PC-9 (cell line): Measurements from ENCODE around the gene GPRIN1. TPM values are rescaled to one million over a fixed set of nuclear protein-coding genes. Genes with fewer than 3 reads are reported as not detected.

ENCODE experiments used
- BruUV-seq: library from RNA; stranded (reverse); fragments of 400-500 nt; replicated peaks from 2 replicates; lab custom pipeline; 2021; lab: Mats Ljungman, UMichigan
- CTCF ChIA-PET: fragments of 300-600 bp; sonication (Branson Sonifier 250); formaldehyde crosslinking; loops from one replicate; lab custom pipeline; 2022; ENCODE audit warnings: antibody characterized with exemption; lab: Charles Lee
- POLR2A ChIA-PET: fragments of 300-600 bp; sonication (Branson Sonifier 250); formaldehyde crosslinking; loops from one replicate; lab custom pipeline; 2022; ENCODE audit warnings: antibody characterized with exemption; ENCODE audit not compliant: unreplicated experiment; lab: Charles Lee
- DNase-seq, 2 experiments: peaks; one replicate each; pipeline versions ENCODE4 v3.0.0 to v3.0.0-alpha.2; 2015 to 2022; ENCODE audit warnings: mixed read lengths in 1 of 2
- H2AFZ ChIP-seq: fragments of 200-600 bp; sonication (generic); 2 replicates; pipeline ENCODE4 v1.8.1; 2017; ENCODE audit warnings: antibody characterized with exemption
- H3F3A ChIP-seq: fragments of 200-600 bp; sonication (generic); 2 replicates; pipeline ENCODE4 v1.8.1; 2017; ENCODE audit warnings: antibody characterized with exemption, mild to moderate bottlenecking, low read depth; ENCODE audit not compliant: insufficient read depth
- H3K27ac ChIP-seq: fragments of 200-600 bp; sonication (generic); 2 replicates; pipeline ENCODE4 v1.6.1; 2016; ENCODE audit warnings: mixed run types
- H3K27me3 ChIP-seq: fragments of 200-600 bp; sonication (generic); 2 replicates; pipeline ENCODE4 v1.6.1; 2016; ENCODE audit warnings: low read depth, mixed run types; ENCODE audit not compliant: insufficient read depth
- H3K36me3 ChIP-seq: fragments of 200-600 bp; sonication (generic); 2 replicates; pipeline ENCODE4 v1.6.1; 2016; ENCODE audit warnings: low read depth, mixed run types
- H3K4me1 ChIP-seq: fragments of 200-600 bp; sonication (generic); replicated peaks from 2 replicates; pipeline ENCODE4 v1.6.1; 2016; ENCODE audit warnings: mixed run types; ENCODE audit not compliant: insufficient read depth
- H3K4me2 ChIP-seq: fragments of 200-600 bp; sonication (generic); 2 replicates; pipeline ENCODE4 v1.6.1; 2017; ENCODE audit warnings: mixed run types
- H3K4me3 ChIP-seq: fragments of 200-600 bp; sonication (generic); 2 replicates; pipeline ENCODE4 v1.6.1; 2016; ENCODE audit warnings: mixed run types
- H3K79me2 ChIP-seq: fragments of 200-600 bp; sonication (generic); 2 replicates; pipeline ENCODE4 v1.6.1; 2017; ENCODE audit warnings: low read depth, mixed run types
- H3K9me2 ChIP-seq: fragments of 200-600 bp; sonication (generic); 2 replicates; pipeline ENCODE4 v1.8.1; 2017; ENCODE audit warnings: mild to moderate bottlenecking; ENCODE audit not compliant: insufficient read depth
- H3K9me3 ChIP-seq: fragments of 200-600 bp; sonication (generic); 2 replicates; pipeline ENCODE4 v1.8.1; 2016; ENCODE audit warnings: low read depth; ENCODE audit not compliant: insufficient read depth
- H4K20me1 ChIP-seq: fragments of 200-600 bp; sonication (generic); 2 replicates; pipeline ENCODE4 v1.8.1; 2017; ENCODE audit not compliant: insufficient read depth
- EZH2 ChIP-seq: fragments of 200-600 bp; sonication (generic); IDR thresholded peaks from 2 replicates; pipeline ENCODE4 v1.8.0; 2017; ENCODE audit warnings: antibody characterized with exemption, low read depth
- intact Hi-C: fragments of 100-400 bp; cut with micrococcal nuclease; formaldehyde crosslinking; loops from one replicate; pipeline ENCODE4 v1.10.0; 2022; ENCODE audit not compliant: unreplicated experiment
- total RNA-seq: library from RNA; stranded (reverse); gene quantifications from 2 replicates; pipeline ENCODE4 v1.2.3, GENCODE V29; 2021
- TF ChIP-seq, protein P1 (sequence below): fragments of 200-600 bp; sonication (generic); conservative IDR thresholded peaks from 2 replicates; pipeline ENCODE4 v1.6.1; 2017; ENCODE audit warnings: mixed run types, antibody characterized with exemption, mild to moderate bottlenecking, moderate library complexity

Gene GPRIN1
- total RNA-seq, 1 experiment from 2014 or later: 7.2 TPM

DNA sequence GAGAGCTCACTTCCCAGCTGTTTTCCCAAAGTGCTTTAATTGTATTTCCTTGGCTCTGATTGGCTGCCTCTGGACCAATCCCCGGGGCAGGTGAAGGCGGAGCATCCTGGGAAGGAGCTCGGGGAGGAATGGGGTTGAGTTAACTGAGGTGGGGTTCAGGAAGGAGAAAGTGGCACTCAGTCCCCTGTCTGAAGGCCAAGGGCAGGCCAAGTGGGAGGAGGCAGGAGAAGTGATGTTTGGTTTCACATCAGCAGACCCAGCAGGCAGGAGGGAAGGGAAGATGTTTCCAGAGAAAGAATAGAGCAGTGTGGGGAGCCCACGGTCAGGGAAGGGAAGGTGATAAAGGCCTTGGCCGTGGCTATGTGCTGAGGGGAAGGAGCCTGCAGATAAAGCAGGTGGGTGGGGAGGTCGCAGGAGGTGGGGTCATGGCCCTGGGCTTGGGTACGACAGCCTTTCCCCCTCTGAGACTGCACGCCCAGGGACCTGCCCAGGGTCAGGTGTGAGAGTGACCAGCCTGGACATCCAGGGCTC is 40.5 kb upstream of the GPRIN1 start:
- Histone ChIP-seq H3K36me3 (no peaks in the 10 kb centered on the region), H2AFZ (no peak overlapping the region), H3K4me2 (no peak overlapping the region), H3K79me2 (peaks cover 34% of the 10 kb centered on the region), H3K9me3 (no peaks in the 10 kb centered on the region), H4K20me1 (peaks cover 20% of the 10 kb centered on the region; the same call in 1 of the 2 replicates), H3K27ac (no peak overlapping the region), H3F3A (no peaks in the 10 kb centered on the region; the same call in 1 of the 2 replicates), H3K27me3 (no peaks in the 10 kb centered on the region), H3K4me3 (no peak overlapping the region), H3K9me2 (no peaks in the 10 kb centered on the region), H3K4me1 (peaks cover 11% of the 10 kb centered on the region)
- no TSS peak for BruUV-seq
- intact Hi-C loops: no loop called here
- DNase-seq: no peak
- TF ChIP-seq EZH2: no peak
- TF ChIP-seq, protein P1, sequence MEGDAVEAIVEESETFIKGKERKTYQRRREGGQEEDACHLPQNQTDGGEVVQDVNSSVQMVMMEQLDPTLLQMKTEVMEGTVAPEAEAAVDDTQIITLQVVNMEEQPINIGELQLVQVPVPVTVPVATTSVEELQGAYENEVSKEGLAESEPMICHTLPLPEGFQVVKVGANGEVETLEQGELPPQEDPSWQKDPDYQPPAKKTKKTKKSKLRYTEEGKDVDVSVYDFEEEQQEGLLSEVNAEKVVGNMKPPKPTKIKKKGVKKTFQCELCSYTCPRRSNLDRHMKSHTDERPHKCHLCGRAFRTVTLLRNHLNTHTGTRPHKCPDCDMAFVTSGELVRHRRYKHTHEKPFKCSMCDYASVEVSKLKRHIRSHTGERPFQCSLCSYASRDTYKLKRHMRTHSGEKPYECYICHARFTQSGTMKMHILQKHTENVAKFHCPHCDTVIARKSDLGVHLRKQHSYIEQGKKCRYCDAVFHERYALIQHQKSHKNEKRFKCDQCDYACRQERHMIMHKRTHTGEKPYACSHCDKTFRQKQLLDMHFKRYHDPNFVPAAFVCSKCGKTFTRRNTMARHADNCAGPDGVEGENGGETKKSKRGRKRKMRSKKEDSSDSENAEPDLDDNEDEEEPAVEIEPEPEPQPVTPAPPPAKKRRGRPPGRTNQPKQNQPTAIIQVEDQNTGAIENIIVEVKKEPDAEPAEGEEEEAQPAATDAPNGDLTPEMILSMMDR: no peak
- ChIA-PET CTCF (interaction anchor here (0.9 kb wide), 1 partner anchor 10 kb away, joined by 3 read pairs; no protein-coding TSS in a partner anchor), POLR2A (no interaction called here)

DNA sequence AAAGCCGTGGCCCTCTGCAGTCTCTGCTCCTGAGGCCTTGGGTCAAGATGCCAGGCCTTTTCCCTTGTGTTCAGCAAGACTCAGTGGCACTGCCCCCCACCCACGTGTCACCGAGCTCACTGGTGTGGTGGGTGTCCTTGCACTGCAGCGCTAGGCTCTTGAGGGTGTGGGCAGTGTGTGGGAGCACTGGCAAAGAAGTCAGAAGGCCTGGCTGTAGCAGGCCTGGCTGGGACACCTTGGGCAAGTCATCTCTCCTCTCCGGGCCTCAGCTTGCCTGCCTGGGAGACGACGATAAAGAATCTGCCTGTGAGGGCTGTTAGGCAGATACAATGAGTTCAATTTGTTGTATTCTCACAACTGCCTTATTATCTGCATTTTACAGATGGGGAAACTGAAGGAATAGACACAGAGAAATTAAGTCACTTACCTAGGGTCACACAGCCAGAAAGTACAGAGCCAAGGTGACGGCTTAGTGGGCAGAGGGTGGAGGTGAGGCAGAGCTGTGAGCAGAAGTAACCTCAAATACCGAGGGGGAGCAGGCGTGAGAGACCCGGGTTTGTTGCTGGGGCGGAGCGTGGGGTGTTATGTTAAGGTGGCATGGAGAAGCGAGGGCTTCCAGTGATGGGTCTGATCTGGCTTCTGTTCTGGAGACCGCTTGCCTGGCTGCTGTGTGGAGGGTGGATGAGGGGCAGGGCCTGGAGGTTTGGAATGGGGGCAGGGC is 38.7 kb upstream of the GPRIN1 start:
- Histone ChIP-seq H3K79me2 (peaks cover 34% of the 10 kb centered on the region), H2AFZ (no peak overlapping the region; the same call in 1 of the 2 replicates), H3K27me3 (no peaks in the 10 kb centered on the region), H3K4me3 (peak overlapping the region; percentile 90), H4K20me1 (peaks cover 20% of the 10 kb centered on the region; the same call in 1 of the 2 replicates), H3F3A (no peaks in the 10 kb centered on the region; the same call in 1 of the 2 replicates), H3K27ac (no peak overlapping the region), H3K9me3 (no peaks in the 10 kb centered on the region), H3K4me1 (peaks cover 11% of the 10 kb centered on the region), H3K9me2 (no peaks in the 10 kb centered on the region), H3K4me2 (peak overlapping the region; percentile 99), H3K36me3 (no peaks in the 10 kb centered on the region)
- ChIA-PET POLR2A (interaction anchor here (0.9 kb wide), 1 partner anchor 12 kb away, joined by 4 read pairs; no protein-coding TSS in a partner anchor), CTCF (interaction anchor here (0.5 to 1.0 kb wide), 3 partner anchors 9 to 718 kb away, joined by 3 to 8 read pairs (median 4); no protein-coding TSS in a partner anchor)
- no TSS peak for BruUV-seq
- DNase-seq: no peak
- TF ChIP-seq, protein P1: no peak
- no peak for TF ChIP-seq EZH2
- intact Hi-C loops: loop anchor here (5.0 to 10.0 kb wide), 2 partner anchors 264 to 654 kb away; partner anchors contain the start of genes HIGD2A, NOP16, PRELID1 and RAB24

DNA sequence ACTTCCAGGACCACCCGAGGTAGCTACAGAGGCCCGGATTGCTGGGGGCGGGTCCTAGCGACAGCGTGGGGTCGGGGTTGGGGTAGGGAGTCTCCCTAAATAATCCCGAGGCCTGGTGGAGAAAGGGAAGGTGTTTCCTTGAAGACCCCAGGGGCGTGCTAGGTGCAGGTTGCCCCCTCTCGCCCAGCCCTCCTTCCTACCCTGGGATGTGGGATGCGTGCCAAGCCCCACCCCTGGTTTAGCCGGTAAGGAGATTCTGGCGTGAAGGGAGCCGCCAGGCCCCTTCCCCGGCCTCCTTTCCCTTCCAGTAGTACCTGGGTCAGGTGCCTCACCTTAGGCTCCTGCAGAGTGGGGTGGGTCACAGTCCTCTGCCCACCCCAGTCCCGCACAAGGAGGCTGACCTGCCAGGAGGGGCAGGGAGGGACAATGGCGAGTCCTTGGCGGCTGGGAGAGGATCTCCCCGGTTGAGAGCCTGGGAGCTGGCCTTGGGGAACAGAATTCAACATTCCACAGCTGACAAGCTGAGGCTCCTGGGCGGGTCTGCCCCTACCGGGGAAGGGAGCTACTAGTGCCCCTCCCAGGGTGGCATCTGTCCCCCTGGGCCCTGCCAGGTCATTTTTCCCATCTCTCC is 38.0 kb upstream of the GPRIN1 start:
- H4K20me1 ChIP-seq: peaks cover 20% of the 10 kb centered on the region; the same call in 1 of the 2 replicates
- CTCF ChIA-PET: interaction anchor here (0.5 to 1.0 kb wide), 5 partner anchors 10 to 731 kb away, joined by 3 to 8 read pairs (median 3); no protein-coding TSS in a partner anchor
- intact Hi-C loops: loop anchor here (1.0 to 10.0 kb wide), 7 partner anchors 39 to 654 kb away; partner anchors contain the start of genes FAF2, FGFR4, HIGD2A and NOP16
- H3K27ac ChIP-seq: no peak overlapping the region
- no peaks in the 10 kb centered on the region for H3K9me3 ChIP-seq
- H3K4me2 ChIP-seq: peak overlapping the region; percentile 99
- BruUV-seq: TSS peak; percentile 60
- DNase-seq: peak; percentile 52 to 71
- peaks cover 34% of the 10 kb centered on the region for H3K79me2 ChIP-seq
- POLR2A ChIA-PET: no interaction called here
- peak overlapping the region; percentile 85 for H2AFZ ChIP-seq
- peaks cover 11% of the 10 kb centered on the region for H3K4me1 ChIP-seq
- peak overlapping the region; percentile 90 for H3K4me3 ChIP-seq
- no peaks in the 10 kb centered on the region for H3K36me3 ChIP-seq
- TF ChIP-seq, protein P1: no peak
- no peak for TF ChIP-seq EZH2
- H3F3A ChIP-seq: no peaks in the 10 kb centered on the region; the same call in 1 of the 2 replicates
- H3K9me2 ChIP-seq: no peaks in the 10 kb centered on the region
- H3K27me3 ChIP-seq: no peaks in the 10 kb centered on the region
